HUDEP-2 (cell line): ENCODE data around the gene HSD3B7.
"Not testable (repeated sequence)": the region's sequence is repeated elsewhere in the genome, so short reads cannot be mapped to it uniquely, and the experiment has no call there.

Experiments used
- DNase-seq, 76 experiments: peaks; one replicate each; lab custom pipeline; 2025; ENCODE audit not compliant: unreplicated experiment in 76 of 76; lab: John Stamatoyannopoulos, UW

The HSD3B7 gene

DNA sequence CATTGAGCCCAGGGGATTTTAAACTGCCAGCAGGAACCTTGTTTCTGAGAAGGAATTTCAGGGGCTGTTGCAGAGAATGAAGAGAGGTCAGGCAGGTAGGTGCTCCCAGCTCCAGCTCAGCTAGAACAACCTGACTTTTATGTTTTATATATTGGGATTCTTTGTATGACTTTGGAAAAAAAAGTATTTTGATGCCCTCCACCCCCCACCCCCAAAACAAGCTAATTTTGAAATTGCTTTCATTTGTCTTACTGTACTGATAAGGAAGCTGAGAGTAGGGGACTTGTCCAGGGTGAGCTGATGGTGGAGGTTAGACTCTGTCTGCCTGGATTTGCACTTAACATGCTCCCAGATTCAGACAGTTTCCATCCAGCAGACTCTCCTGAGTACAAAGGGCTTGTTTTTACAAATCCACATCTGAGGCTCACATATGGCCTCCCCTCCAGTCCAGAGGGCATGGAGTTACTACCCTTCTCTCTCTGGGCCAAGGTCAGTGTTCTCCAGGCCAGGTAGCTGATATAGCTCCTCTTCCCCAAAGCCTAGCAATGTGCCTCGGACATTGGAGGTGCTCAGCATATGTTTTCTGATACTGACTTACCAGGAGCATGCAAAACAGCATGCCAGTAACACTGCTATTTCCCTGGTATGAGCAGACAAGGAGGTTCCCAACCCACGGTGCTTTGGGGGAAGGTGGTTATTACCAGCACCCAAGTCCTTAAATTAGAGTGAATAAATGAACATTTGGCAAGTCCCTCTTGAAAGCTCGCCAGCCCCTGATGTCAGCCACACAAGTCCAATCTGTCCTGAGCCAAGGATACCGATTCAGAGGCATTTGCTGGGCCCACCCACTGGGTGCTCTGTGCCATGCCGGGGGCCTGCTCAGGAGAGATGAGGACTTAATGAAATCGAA, 14.1 kb downstream of the HSD3B7 start:
- DNase-seq, result no peak

DNA sequence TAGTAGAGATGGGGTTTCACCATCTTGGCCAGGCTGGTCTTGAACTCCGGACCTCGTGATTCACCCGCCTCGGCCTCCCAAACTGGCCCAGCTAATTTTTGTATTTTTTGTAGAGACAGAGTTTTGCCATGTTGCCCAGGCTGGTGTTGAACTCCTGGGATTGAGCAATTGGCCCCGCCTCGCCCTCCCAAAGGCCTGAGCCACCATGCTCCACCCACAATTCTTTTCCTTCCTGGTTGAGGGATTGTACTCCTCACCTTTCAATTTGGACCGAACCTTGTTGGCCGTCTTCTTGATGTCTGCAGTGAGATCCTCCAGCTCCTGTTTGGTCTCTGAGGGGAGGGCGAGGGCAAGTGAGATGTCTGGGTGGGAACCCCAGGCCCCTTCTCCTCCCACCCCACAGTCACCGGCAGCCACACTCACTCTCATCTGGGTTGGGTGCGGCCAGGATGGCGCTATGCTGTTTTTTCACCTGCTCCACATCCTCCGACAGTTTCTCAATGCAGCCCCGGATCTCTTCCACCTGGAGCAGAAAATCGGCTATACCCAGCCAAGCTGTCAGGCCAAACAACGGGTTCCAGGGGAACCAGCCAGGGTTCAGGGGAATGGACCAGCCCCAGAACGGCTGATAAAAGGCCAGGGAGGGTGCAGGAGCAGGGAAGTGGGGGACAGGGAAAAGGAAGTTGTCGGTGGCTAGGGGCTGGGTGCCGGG, 15.8 kb downstream of the HSD3B7 start:
- DNase-seq, result no peak

DNA sequence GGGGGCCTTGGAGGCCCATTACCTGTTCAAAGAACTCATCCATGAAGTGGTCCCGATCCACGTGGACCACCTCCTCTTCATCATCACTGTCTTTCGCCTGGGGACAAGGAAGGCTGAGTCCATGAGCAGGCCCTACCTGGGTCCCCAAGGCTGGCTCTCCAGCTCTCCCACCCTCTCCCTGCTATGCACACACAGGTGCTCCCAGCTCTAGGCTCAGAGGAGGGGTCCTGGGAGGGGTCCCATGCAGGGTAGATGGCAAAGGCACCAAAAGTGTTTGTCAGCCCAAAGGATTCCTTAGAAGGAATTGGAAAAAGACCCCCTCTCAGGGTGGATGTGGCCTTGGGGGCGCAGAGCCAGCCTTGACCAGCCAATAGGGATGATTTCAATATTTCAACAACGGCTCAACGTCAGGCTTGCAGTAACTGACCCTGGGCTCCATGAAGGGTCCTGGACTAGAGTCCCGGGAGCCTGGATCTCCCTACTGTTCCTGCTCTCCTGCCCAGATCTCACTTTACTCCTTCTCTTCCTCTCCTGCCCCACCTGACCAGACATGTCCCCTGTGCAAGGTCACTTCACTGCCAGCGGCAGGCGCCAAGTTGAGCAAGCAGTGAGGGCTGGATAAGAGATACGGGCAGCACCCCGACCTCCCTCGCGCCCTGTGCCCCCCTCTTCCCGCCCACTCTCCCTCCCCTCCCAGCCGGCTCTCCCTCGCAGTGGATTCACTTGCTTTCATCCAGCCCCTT, 16.7 kb downstream of the HSD3B7 start:
- peak in 7 of 76 experiments; percentile 8 to 25 (median 14) for DNase-seq

DNA sequence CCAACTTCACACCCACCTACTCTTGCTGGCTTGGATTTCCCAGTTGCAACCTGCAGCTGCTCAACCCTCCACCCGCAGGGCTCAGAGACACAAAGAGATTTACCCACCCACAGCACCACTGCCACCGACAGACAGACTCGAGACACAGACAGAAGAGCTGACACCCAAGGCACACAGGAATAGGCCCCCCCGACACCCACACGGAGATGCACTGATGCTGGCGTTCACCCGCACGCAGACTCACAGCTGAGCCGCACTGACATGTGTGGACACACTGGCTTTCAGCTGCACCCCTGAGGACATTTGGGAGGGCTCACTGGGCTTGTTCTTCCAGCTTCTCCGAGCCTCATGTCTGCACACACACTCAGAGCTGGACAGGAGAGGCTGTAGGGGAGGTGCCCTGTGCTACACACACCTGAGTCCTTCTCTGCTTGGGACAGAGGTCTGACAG, 17.3 kb downstream of the HSD3B7 start:
- no peak for DNase-seq

DNA sequence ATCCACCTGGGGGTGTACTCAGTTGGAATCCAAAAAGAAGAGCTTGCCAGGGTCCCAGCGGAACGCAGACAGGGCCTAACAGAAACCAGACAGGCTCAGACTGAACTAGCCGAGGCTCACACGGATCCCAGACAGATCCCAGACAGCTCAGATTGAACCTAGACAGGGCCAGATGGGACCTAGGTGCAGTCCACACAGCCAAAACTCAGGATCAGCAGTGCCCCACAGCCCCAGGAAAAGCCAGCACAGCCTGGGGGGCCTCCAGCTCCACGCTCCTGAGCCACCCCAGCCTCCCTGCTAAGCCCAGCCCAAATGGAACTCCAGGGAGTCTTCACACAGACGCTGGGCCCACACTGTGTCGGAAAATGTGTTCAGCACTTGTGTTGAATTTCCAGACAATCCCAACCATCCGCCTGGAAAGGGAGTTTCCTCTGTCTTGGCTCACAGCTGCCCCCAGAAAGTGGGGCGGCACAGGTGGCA, 17.9 kb downstream of the HSD3B7 start:
- no peak for DNase-seq

DNA sequence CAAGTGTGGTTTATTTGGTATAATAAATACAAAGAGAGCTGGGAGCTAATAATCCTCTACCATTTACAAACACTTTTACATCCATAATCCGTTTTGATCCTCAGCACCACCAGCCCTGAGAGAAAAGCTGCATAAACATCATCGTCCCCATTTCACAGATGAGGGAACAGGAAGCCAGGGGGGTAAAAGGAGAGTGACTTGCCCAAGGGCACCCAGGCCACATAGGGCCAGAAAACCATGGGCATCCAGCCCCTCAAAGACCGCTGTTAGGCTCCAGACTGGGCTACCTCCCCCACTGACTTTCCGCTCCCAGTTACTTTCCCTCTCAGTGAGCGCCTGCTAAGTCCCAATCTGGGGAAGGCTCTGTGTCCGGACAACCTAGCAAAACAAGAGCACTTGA, 18.7 kb downstream of the HSD3B7 start:
- no peak for DNase-seq

DNA sequence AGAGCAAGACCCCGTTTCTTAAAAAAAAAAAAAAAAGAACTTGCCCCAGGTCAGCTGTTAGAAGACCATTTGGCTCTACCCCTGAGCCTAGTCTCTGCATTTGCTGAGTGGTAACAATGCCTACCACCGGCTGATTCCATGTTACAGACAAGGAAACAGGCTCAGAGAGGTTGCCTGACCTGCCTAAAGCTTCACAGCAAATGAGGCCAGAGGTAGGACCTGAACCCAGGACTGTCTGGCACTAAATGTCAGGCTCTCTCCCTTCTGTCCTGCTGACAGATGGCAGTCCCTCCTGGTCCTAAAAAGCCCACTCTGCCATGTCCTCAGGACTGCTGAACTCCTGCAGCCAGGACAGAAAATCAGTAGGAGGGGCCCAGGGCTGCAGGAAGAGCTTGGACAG, 19.7 kb downstream of the HSD3B7 start:
- DNase-seq, result no peak

DNA sequence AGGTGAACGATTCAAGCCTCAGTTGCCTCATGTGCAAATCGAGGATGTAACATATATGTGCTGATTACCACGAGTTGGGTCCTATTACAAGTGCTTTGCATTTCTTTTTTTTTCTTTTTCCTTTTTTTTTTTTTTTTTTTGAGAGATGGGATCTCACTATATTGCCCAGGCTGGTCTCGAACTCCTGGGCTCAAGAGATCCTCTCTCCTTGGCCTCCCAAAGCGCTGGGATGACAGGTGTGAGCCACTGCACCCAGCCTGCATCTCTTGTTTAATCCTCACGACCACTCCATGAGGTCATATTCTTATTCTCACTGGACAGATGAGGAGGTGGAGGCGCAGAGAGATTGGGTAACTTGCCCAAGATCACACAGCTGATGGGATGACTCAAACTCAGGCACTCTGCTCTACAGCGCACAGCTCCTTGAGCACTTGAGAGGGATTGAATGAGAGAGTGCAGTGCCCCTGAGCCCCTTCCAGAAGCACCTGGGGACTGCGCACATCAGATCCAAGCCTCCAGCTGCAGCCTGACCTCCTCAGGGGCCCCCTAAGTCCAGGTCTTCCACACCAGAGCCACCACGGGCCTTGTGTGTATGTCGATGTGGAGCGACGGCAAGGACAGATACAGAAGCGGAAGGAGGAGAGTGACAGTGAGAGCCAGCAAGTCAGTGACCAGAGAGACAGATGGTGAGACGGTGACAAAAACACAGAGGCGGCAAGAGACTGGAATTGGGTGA, 20.5 kb downstream of the HSD3B7 start:
- DNase-seq, result no peak

DNA sequence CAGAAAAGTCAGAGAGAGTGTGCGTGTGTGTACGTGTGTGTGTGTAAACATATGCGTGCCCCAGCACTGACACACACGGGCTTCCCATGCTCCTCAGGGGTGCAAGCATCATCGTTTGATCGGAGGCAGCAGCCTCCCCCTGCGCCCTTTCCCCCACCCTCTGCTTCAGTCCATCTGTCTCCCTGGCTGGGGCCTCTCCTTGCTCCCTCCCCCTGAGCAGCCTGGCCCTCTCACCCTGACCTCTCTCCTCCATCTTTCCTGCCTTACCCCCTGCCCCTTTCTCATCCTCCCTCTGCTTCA, 21.0 kb downstream of the HSD3B7 start:
- no peak for DNase-seq

DNA sequence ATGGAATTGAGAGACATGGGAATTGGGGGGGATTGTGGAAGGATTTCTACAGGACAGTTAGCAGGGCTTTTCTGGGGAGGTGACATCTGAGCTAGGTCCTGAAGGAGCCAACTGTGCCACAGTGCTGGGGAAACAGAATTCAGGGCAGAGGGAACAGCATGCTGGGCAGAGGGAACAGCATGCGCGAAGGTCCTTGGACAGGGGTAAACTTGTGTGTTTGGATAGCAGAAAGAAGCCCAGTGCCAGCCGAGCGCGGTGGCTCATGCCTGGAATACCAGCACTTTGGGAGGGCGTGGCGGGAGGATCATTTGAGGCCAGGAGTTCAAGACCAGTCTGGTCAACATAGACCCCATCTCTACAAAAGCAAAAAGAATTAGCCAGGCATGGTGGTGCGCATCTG, 21.6 kb downstream of the HSD3B7 start:
- no peak for DNase-seq

DNA sequence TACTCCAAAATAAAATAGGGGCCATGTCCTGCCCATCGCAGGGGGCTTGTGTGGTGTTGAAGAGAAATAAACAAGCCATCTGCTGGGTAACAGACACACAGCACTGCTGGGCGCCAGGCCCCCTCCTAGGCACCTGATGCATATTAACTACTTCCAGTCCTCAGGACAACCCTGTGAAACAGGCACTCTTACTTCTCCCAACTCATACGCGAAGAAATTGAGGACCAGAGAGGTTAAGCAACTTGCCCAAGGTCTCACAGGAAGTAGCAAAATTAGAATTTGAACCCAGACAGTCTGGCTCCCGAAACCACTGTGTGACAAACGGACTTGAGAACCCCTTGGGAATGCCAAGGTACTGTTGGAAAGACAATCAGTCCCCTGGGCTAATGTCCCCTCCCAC, 22.7 kb downstream of the HSD3B7 start:
- no peak for DNase-seq

DNA sequence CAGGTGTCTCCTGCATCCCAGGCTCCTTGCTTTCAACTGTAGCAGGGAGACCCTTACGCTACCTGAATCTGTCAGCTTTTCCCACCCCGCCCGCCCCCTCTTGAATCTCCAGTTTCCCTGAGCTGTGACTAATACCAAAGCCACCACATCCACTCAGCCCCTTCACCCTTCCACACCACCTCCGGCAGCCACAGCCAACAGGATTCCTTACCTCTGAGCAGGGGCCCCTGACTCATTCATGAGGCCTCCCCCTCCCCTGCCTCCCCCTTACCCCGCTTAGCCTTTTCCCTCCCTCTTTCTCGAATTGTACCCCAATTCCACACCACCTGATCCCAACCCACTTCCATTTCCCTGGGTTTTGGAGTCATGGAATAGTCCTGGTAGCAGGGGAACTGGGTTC, 23.1 kb downstream of the HSD3B7 start:
- no peak for DNase-seq

DNA sequence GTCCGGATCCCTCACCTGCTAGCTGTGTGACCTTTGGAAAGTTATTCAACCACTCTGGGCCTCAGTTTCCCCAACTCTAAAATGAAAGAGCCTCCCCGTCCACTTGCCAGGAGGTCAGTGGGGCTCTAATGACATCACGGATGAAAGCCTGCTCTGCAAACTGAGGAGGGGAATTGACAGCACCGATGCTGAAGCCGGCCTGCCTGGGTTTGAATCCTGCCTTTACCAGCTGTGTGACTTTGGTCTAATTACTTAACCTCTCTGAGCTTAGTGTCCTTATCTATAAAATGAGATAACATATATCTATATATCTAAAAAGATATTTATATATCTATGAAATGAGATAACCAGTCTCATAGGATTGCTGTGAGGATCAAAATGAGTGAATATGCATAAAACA, 23.5 kb downstream of the HSD3B7 start:
- no peak for DNase-seq

DNA sequence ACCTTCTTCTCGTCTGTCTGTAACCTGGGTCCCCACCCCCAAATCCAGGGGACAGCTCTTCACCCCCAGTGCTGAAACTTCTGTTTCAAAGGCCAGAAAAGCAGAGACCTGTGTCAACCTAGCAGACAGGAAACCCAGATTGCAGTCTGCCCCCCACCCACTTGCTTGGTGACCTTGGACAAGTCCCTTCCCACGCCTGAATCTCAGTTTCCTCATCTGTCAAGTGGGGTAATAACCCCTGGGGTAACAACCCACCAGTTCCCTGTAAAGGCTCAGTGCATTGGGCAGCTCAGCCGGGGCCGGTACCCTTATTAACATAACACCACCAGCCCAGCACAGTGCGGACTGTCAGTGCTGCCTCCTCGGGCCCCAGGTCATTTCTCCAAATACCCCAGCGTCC, 24.1 kb downstream of the HSD3B7 start:
- no peak for DNase-seq

DNA sequence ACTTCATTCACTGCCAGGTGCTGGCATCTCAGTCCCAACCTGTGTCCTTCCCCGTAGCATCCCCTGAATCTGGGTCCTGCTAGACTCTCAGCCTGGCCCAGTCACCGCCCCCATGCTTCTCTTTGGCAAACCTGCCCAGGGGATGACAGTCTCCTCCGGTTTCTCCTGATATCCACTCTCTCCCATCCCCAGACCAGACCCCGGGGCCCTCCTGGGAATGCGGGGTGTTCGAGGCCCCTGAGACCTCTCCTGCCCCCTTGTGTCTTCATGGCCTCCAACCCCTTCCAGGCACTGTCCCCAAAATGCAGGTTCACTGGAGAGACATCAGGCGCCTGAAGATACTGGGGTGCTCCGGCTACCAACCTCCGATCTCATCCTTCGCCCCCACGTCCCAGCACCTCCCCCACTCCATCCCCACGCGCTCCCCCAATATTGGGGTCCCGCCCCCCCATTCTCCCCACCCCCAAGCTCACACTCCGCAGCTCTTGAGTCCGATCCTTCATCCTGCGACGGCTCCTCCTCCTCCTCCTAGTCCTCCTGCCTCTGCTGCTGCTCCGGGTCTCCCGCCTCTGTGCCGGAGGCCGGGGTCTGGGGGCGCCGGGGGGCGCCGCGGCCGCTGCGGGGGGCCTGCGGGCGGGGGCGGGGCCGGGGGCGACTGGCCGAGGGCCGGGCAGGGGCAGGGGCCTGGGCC, 25.0 kb downstream of the HSD3B7 start:
- DNase-seq, result no peak

DNA sequence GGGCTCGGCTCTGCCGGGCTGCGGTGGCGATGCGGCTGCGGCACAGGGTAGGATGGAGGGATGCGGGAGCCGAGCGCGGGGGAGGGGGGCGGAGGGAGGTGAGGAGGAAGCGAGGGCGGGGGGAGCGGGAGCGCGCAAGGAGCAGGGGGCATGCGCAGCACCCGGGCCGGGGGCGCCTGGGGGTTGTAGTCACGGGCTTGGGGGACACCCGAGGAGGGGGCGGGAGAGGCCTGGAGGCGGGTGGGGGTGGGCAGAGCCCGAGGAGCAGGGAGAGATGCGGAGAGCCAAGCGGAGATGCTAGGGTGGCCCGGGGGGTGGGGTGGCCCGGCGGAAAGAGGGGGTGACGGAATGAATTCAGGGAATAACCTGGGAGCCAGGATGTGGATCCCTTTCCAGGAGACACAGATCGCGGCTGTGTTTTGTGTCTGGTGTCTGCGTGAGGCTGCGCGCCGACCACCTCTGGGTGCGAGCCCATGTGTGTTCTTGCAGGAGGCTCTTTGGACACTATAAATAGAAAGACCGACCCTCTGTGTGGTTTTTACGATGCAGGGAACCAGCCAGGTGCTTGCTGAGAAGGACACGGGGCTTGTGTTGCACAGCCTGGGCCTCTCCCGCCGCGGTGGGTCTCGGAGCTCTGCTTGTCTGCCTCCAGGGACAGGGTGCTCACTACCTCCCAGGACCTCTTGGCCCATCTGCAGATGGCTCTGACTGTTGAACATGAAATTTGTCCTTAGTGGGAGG, 25.7 kb downstream of the HSD3B7 start, which contains the start of gene STX1B:
TSS of gene STX1B (minus strand) at position 54 of the 741 bp plus-strand sequence. CDS start 242 bp downstream, outside the sequence.
- no peak for DNase-seq

DNA sequence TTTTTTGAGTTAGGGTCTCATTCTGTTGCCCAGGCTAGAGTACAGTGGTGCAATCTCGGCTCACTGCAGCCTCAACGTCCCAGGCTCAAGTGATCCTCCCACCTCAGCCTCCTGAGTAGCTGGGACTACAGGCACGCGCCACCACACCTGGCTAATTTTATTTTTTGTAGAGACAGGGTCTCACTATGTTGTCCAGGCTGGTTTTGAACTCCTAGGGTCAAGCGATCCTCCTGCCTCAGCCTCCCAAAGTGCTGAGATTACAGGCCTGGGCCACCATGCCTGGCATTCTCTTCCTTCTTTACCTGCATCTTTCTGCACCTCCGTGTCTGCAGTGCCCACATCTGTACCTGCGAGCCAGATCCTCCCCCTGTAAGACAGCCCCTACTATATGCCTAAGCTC, 26.8 kb downstream of the HSD3B7 start:
- DNase-seq, result not testable (repeated sequence)

DNA sequence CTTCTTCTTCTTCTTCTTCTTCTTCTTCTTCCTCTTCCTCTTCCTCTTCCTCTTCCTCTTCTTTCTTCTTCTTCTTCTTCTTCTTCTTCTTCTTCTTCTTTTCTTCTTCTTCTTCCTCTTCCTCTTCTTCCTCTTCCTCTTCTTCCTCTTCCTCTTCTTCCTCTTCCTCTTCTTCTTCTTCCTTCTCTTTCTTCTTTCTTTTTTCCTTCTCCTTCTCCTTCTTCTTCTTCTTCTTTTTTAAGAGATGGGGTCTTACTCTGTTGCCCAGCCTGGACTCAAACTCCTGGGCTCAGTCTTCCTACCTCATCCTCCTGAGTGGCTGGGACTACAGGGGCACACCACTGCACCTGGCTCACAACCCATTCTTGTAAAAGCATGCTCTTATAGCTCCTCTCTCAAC, 28.3 kb downstream of the HSD3B7 start:
- not testable (repeated sequence) for DNase-seq

DNA sequence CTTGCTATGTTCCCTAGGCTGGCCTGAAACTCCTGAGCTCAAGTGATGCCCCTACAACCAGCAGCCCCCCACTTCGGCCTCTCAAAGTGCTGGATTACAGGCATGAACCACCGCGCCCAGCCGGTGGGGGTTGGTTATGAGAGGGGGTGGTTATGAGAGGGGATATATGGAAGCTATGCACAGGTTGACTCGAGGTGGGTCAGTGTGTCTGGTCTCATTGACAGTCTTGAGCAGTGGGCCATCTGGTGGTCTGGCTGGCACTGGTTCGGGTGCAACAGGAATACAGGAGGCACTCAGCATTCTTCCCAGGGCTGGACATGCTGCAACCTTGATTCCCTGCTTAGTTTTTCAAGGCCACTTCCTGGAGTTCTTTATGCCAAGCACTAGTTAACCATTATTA, 31.0 kb downstream of the HSD3B7 start:
- no peak for DNase-seq
